Hematopoietic multipotent progenitor cell treated with erythropoietin and hydrocortisone succinate and interleukin-3 and kit ligand, for 8 days (in vitro differentiated cells): ENCODE measurements around the gene RAB3GAP2.
"Not testable (repeated sequence)": the region's sequence is repeated elsewhere in the genome, so short reads cannot be mapped to it uniquely, and the experiment has no call there.

Experiments used
- DNase-seq: peaks from one replicate; pipeline ENCODE4 v3.0.0-alpha.2; 2015

RAB3GAP2 gene

DNA sequence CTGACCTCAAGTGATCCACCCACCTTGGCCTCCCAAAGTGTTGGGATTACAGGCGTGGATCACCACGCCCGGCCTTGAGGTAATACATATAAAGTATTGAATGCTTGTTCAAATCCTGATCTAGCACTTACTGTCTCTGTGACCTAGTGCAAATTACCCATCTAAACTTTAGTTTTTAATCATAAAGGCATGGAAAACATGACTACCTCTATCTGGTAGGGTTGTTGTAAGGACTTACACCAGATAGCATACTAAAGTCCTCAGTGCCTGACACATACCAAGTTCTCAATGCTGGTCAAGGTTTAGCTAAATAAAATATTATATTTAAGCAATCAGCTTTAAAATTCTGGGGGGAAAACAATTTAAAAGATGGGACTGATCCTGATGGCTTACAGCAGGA lies 38.3 kb downstream of the RAB3GAP2 start:
- DNase-seq, result no peak

GRCh38 chr1:220229771-220230170 lies 42.5 kb downstream of the RAB3GAP2 start:
- DNase-seq, result no peak

DNA sequence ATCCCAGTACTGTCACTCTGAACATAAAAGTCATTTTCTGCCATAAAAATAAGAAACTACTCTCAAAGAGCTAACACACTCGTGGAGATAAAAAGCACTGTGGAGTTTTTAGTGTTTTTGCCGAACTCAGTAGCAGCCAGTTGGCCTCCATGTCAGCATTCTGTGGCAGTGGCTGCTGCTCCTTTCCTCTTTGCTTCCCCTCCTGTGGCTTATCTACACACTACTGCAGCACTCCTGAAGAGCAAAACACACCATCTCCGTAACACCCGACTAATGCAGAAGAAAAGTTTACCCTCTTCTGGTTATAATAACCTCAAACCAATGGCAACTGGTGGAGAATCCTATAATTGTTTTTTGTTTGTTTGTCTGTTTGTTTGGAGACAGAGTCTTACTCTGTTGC lies 44.9 kb downstream of the RAB3GAP2 start:
- no peak for DNase-seq

- no peak for DNase-seq
These were observed 45.5 kb downstream of the RAB3GAP2 start for GRCh38 chr1:220226752-220227151.

GRCh38 chr1:220225957-220226356 lies 46.3 kb downstream of the RAB3GAP2 start:
- DNase-seq, result no peak

DNA sequence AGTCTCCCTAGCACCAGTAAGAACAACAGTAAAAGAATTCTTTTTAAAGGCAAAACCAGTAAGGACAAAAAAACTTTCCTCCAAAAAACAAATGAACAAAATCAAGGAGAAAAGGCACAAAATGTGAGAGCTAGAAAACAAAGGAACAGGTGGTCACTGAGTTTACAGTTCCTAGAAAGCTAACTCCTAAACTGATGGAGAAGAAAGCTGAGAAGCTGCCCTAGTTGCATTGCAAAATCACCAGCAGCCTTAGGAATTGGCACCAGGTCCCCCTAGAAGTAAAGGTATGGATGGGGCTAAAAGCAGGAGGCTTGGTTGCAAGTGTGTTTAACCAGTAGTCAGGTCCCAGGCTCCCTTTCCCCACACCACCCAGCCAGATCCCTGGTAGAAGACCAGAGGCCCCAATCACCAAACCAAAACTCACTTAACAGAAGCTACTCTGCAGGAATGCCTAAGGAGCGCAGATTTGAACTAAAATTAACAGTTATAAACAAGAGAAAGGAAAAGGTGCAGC lies 47.6 kb downstream of the RAB3GAP2 start:
- DNase-seq, result no peak

DNA sequence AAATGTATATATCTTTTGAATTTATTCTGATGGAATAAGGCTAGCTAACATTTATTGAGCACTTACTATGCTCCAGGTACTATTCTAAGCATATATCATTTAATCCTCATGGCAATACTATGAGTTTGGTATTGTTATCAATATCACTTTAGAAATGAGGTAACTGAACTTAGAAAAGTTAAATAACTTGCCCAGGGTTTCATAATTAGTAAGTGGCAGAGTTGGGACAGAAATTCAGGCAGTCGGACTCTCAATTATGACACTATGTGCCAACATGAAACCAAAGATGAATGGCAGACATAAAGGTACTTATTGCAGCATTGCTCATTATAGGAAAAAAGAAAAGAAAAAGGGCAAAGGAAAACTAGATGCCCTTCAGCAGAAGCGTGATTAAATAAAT lies 48.2 kb downstream of the RAB3GAP2 start:
- DNase-seq, result no peak

DNA sequence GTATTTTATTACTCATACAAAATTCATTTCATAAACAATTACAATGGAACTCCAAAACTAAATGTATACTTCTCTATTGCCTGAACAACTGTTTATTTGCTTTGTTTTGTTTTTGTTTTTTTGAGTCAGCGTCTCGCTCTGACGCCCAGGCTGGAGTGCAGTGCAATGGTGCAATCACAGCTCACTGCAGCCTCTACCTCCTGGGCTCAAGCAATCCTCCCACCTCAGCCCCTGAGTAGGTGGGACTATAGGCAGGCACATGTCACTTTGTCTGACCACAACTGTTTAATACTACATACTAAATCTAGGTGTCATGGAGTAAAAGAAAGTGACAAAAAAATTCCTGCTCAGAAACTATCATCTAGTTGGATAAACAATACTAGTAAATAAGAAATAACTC lies 49.3 kb downstream of the RAB3GAP2 start:
- DNase-seq, result no peak

DNA sequence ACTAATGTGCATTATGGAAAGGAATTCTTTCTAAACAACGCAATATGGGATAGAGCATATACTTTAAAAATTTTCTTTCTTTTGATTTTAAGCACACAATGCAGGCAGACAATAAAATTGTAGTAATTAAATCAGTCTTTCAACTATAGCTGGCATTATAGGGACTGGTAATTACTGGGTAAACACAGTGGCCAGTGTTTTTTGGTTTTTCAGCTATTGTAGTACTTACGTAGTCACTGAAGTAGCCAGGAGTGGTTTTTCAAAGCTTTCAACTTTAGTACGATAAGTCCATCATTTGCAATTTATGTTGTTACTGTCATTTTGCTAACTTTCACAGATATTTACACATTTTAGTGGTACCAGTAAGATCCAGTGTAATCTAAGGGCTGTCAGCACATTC lies 50.6 kb downstream of the RAB3GAP2 start:
- DNase-seq, result no peak

DNA sequence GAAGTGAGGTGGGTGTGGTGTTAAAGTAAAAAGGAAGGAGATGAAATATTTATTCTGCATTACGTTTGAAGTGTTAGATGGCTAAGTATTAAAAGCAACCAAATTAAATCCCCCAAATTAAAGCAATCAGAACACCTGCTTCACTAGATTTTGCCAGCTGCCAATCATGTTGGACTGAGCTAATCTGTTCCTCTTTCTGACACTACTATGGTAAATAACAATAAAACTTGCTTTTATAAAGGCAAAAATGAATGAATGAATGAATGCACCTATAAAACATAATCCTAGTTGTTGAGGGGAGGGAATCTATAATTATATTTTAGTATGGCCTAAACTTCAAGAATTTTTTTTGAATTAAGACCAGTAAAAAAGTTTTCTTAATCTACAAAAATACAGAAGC lies 51.0 kb downstream of the RAB3GAP2 start:
- DNase-seq, result no peak

GRCh38 chr1:220220699-220221040 lies 51.6 kb downstream of the RAB3GAP2 start:
- not testable (repeated sequence) for DNase-seq

GRCh38 chr1:220219865-220220698 lies 52.2 kb downstream of the RAB3GAP2 start:
- DNase-seq, result no peak

- DNase-seq, result no peak
These were observed 53.2 kb downstream of the RAB3GAP2 start for GRCh38 chr1:220219136-220219442.

- DNase-seq, result peak; percentile 69
These were observed 53.7 kb downstream of the RAB3GAP2 start for GRCh38 chr1:220218397-220219135.

- DNase-seq, result peak; percentile 44
These were observed 54.8 kb downstream of the RAB3GAP2 start for GRCh38 chr1:220217383-220217988.

DNA sequence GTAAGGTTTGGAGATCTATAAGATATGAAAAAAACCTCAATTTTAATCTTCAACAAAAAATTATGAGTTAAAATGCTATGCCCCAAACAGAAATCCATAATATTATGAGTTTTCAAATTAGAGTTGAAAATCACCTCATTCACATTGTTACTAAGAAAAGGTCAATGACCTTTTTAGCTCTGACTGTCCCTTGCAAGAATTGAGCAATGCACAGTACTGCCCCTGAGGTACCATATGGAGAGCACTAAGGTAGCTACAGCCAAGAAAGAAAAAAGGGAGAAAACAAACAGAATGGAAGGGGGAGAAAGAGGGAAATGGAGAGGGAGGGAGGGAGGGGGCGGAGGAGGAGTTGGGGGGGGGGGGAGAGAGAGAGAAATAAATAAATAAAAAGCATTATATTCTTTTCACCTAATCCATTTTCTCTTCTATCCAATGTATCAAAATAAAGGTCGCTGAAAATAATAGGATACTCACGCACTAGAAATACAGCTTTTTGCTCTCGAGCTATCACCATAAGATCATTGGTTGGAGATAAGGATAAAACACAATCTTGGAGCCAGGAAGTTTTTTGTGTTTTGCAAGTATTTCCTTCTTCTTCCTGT lies 58.8 kb downstream of the RAB3GAP2 start:
- no peak for DNase-seq

GRCh38 chr1:220207411-220207810 lies 64.8 kb downstream of the RAB3GAP2 start:
- DNase-seq, result no peak

DNA sequence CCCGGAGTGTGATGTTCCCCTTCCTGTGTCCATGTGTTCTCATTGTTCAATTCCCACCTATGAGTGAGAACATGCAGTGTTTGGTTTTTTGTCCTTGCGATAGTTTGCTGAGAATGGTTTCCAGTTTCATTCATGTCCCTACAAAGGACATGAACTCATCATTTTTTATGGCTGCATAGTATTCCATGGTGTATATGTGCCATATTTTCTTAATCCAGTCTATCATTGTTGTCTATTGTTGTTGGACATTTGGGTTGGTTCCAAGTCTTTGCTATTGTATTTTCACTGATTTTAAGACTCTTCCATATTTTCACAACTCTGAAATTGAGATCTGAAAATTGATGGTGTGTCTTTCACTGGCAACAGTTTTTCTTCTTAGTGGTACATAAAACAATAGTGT lies 67.5 kb downstream of the RAB3GAP2 start:
- not testable (repeated sequence) for DNase-seq

DNA sequence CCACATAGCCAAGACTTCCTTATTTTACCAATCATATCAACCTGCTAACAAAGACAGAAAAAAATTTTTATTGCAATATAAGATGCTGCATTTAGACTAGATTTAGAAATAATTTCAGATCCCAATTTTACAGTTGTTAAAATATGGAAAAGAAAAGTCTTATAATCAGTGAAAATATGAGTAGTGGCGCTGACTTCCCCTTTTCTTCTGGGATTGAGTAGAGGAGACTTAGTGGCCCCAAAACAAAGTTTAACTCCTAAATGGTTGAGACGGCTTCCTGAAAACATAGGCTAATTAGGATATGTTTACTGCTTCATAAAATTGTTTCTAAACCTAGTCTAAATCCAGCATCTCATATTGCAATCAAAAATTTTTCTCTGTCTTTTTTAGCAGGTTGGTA lies 68.4 kb downstream of the RAB3GAP2 start:
- DNase-seq, result no peak

- no peak for DNase-seq
These were observed 73.9 kb downstream of the RAB3GAP2 start for GRCh38 chr1:220198186-220199005.

- DNase-seq, result no peak
These were observed 76.6 kb downstream of the RAB3GAP2 start for GRCh38 chr1:220195701-220196100.

GRCh38 chr1:220189750-220190347 lies 82.4 kb downstream of the RAB3GAP2 start:
- DNase-seq, result peak; percentile 60
